SK-N-SH (cell line): ENCODE measurements around the gene NECAB2.

Experiments used
- CHD2 ChIP-seq: fragments of 150-350 bp; IDR thresholded peaks from 2 replicates; pipeline ENCODE4 v1.6.1; 2018; ENCODE audit warnings: low read length; ENCODE audit not compliant: partially characterized antibody
- CTCF ChIP-seq: fragments of 200-600 bp; sonication (generic); IDR thresholded peaks from 2 replicates; pipeline ENCODE4 v1.6.1; 2017; ENCODE audit warnings: antibody characterized with exemption, mild to moderate bottlenecking, moderate library complexity
- EP300 ChIP-seq, 2 experiments: IDR thresholded peaks; 2 replicates each; pipeline versions ENCODE4 v1.4.0 to v1.6.1; 2012; ENCODE audit warnings: borderline replicate concordance in 1 of 2, low read depth in 1 of 2, low read length in 1 of 2
- EZH2phosphoT487 ChIP-seq: fragments of 200-600 bp; sonication (generic); IDR thresholded peaks from 2 replicates; pipeline ENCODE4 v1.6.1; 2017; ENCODE audit warnings: low read depth, mixed run types, mild to moderate bottlenecking, antibody characterized with exemption, moderate library complexity, borderline replicate concordance
- FOSL2 ChIP-seq: IDR thresholded peaks from 2 replicates; pipeline ENCODE4 v1.4.0; 2012; ENCODE audit warnings: low read depth, mild to moderate bottlenecking, moderate library complexity, borderline replicate concordance
- JUND ChIP-seq: IDR thresholded peaks from 2 replicates; pipeline ENCODE4 v1.4.0; 2012
- MAX ChIP-seq: IDR thresholded peaks from 2 replicates; pipeline ENCODE4 v1.4.0; 2012; ENCODE audit warnings: low read depth
- POLR2AphosphoS5 ChIP-seq: IDR thresholded peaks from 2 replicates; pipeline ENCODE4 v1.6.1; 2012; ENCODE audit warnings: low read depth, low read length
- RCOR1 ChIP-seq: fragments of 150-350 bp; IDR thresholded peaks from 2 replicates; pipeline ENCODE4 v1.6.1; 2017; ENCODE audit warnings: antibody characterized with exemption, low read length
- REST ChIP-seq: IDR thresholded peaks from 2 replicates; pipeline ENCODE4 v1.6.1; 2012; ENCODE audit warnings: mild to moderate bottlenecking, low read depth, low read length, moderate library complexity
- TAF1 ChIP-seq: IDR thresholded peaks from 2 replicates; pipeline ENCODE4 v1.6.1; 2012; ENCODE audit warnings: low read depth, mild to moderate bottlenecking, low read length, moderate library complexity, borderline replicate concordance
- YY1 ChIP-seq: IDR thresholded peaks from 2 replicates; pipeline ENCODE4 v1.4.0; 2012; ENCODE audit warnings: low read depth, mild to moderate bottlenecking

GRCh38 chr16:83925095-83925905, 42.7 kb upstream of the NECAB2 start:
- TF ChIP-seq CTCF (no peak), JUND (no peak), TAF1 (no peak), MAX (no peak), REST (no peak), YY1 (no peak), CHD2 (no peak), EZH2phosphoT487 (no peak), POLR2AphosphoS5 (no peak), FOSL2 (no peak), RCOR1 (no peak), EP300 (IDR thresholded peaks at IDR 0.05; ENCODE audit: borderline replicate concordance in 1 of 2, low read depth in 1 of 2, low read length in 1 of 2) (no peak)
